ENCODE data around the gene KSR1.

DNA sequence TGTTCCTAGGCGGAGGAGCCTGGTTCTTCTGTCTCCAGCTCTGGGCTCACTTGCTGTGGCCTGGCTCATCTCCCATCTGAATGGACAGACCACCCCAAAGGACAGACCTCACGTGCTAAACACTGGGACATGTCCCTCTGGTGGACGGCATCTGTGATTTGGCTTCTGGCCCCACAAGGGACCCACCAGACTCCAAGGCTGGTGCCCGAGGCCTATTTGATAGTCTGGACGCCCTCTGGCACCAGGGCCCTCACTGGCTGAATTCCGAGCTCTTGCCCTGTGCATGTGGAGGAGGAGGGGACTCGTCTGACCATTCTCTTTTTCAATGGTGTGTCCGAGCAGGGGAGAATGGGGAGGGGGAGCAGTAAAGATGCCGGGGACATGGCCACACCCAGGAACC is 112.0 kb downstream of the KSR1 start:
- TF ChIP-seq EZH2 (IDR thresholded peaks at IDR 0.05; ENCODE audit: low read depth, unreplicated experiment) (no peak), JUNB (IDR thresholded peaks at IDR 0.05; ENCODE audit: unreplicated experiment) (no peak), POLR2AphosphoS5 (IDR thresholded peaks at IDR 0.05; ENCODE audit: low read depth) (no peak)
- TF ChIP-seq, protein P1, sequence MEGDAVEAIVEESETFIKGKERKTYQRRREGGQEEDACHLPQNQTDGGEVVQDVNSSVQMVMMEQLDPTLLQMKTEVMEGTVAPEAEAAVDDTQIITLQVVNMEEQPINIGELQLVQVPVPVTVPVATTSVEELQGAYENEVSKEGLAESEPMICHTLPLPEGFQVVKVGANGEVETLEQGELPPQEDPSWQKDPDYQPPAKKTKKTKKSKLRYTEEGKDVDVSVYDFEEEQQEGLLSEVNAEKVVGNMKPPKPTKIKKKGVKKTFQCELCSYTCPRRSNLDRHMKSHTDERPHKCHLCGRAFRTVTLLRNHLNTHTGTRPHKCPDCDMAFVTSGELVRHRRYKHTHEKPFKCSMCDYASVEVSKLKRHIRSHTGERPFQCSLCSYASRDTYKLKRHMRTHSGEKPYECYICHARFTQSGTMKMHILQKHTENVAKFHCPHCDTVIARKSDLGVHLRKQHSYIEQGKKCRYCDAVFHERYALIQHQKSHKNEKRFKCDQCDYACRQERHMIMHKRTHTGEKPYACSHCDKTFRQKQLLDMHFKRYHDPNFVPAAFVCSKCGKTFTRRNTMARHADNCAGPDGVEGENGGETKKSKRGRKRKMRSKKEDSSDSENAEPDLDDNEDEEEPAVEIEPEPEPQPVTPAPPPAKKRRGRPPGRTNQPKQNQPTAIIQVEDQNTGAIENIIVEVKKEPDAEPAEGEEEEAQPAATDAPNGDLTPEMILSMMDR (conservative IDR thresholded peaks at IDR 0.05; ENCODE audit: low read depth in 2 of 2), result no peak
